DOHH2 (cell line): ENCODE measurements around the gene NRCAM.

ENCODE experiments used
- EZH2phosphoT487 ChIP-seq: fragments of 200-600 bp; sonication (generic); IDR thresholded peaks from 2 replicates; pipeline ENCODE4 v1.6.1; 2017; ENCODE audit warnings: borderline replicate concordance, mild to moderate bottlenecking, antibody characterized with exemption, low read length, moderate library complexity, mixed read lengths
- TF ChIP-seq, protein P1 (sequence below): fragments of 200-600 bp; sonication (generic); IDR thresholded peaks from one replicate; pipeline ENCODE4 v1.5.1; 2014; ENCODE audit warnings: antibody characterized with exemption, mild to moderate bottlenecking, low read depth, low read length; ENCODE audit not compliant: poor library complexity, severe bottlenecking

DNA sequence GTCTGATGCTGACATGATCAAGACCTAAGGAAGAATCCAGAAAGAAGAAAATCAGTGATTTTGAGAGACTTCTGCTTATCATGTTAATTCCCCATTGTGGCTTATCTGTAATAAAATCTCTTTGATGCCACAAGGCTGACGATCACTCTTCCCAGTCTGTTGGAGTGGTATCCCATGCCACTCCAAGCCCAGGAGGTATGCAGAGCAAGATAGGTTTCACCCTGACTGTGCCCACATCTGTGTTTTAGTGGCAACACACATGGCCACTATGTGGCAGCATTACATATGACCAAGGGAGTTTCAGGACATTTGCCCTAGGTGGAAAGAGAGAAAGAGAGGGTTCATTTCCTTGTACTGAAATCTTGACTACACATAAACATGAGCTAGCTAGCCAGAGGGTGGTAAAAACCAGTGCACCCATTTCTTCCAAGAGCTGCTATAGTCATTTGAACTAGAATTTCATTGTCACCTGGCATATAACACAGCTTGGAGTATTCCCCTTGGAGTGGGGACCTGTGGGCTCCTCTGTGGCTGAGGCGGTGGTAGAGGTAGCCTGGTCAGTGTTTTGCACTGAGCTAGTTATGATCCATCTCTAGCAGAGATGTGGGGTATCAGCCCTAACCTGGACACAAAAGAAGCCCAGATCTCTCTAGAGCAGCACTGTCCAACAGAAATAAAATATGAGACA lies 346.9 kb downstream of the NRCAM start:
- TF ChIP-seq, protein P1, sequence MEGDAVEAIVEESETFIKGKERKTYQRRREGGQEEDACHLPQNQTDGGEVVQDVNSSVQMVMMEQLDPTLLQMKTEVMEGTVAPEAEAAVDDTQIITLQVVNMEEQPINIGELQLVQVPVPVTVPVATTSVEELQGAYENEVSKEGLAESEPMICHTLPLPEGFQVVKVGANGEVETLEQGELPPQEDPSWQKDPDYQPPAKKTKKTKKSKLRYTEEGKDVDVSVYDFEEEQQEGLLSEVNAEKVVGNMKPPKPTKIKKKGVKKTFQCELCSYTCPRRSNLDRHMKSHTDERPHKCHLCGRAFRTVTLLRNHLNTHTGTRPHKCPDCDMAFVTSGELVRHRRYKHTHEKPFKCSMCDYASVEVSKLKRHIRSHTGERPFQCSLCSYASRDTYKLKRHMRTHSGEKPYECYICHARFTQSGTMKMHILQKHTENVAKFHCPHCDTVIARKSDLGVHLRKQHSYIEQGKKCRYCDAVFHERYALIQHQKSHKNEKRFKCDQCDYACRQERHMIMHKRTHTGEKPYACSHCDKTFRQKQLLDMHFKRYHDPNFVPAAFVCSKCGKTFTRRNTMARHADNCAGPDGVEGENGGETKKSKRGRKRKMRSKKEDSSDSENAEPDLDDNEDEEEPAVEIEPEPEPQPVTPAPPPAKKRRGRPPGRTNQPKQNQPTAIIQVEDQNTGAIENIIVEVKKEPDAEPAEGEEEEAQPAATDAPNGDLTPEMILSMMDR = peak; percentile 73
- no peak for TF ChIP-seq EZH2phosphoT487
